Neural progenitor cell (in vitro differentiated cells): ENCODE results near the gene IL4I1. TPM values are rescaled to one million over a fixed set of nuclear protein-coding genes. Genes with fewer than 3 reads are reported as not detected.
A peak's percentile ranks its signal among the peaks of the same experiment; 100 is the strongest.
"Not testable (repeated sequence)": the region's sequence is repeated elsewhere in the genome, so short reads cannot be mapped to it uniquely, and the experiment has no call there.

Source experiments
- DNase-seq: peaks from one replicate; pipeline ENCODE4 v3.0.0-alpha.2; 2016; ENCODE audit warnings: low spot score
- H2AFZ ChIP-seq: fragments of 200-600 bp; sonication (generic); replicated peaks from 2 replicates; pipeline ENCODE4 v1.6.1; 2016; ENCODE audit warnings: antibody characterized with exemption
- H3F3A ChIP-seq: fragments of 200-600 bp; sonication (generic); 2 replicates; pipeline ENCODE4 v1.6.1; 2016; ENCODE audit warnings: antibody characterized with exemption, low read depth
- H3K27ac ChIP-seq: fragments of 200-600 bp; sonication (generic); 2 replicates; pipeline ENCODE4 v1.5.1; 2016; ENCODE audit warnings: mild to moderate bottlenecking
- H3K27me3 ChIP-seq: fragments of 200-600 bp; sonication (generic); 2 replicates; pipeline ENCODE4 v1.6.1; 2016; ENCODE audit warnings: mild to moderate bottlenecking, moderate library complexity
- H3K36me3 ChIP-seq: fragments of 200-600 bp; sonication (generic); 2 replicates; pipeline ENCODE4 v1.5.1; 2016
- H3K4me1 ChIP-seq: fragments of 200-600 bp; sonication (generic); 2 replicates; pipeline ENCODE4 v1.6.1; 2016; ENCODE audit warnings: mixed run types
- H3K4me2 ChIP-seq: fragments of 200-600 bp; sonication (generic); 2 replicates; pipeline ENCODE4 v1.6.1; 2016
- H3K4me3 ChIP-seq: fragments of 200-600 bp; sonication (generic); 2 replicates; pipeline ENCODE4 v1.5.1; 2016
- H3K79me2 ChIP-seq: fragments of 200-600 bp; sonication (generic); 2 replicates; pipeline ENCODE4 v1.6.1; 2016; ENCODE audit warnings: low read depth
- H3K9ac ChIP-seq: fragments of 200-600 bp; sonication (generic); 2 replicates; pipeline ENCODE4 v1.6.1; 2016
- H3K9me3 ChIP-seq: fragments of 200-600 bp; sonication (generic); 2 replicates; pipeline ENCODE4 v1.5.1; 2016; ENCODE audit warnings: low read depth
- H4K20me1 ChIP-seq: fragments of 200-600 bp; sonication (generic); 2 replicates; pipeline ENCODE4 v1.6.1; 2016; ENCODE audit warnings: low read depth
- H3K27ac Mint-ChIP-seq: 3 replicates; pipeline ENCODE4 v1.8.0; 2021; ENCODE audit warnings: mixed read lengths
- H3K27me3 Mint-ChIP-seq: 2 replicates; pipeline ENCODE4 v1.8.0; 2022; ENCODE audit warnings: low read depth, mild to moderate bottlenecking, inconsistent platforms, moderate library complexity, mixed read lengths; ENCODE audit not compliant: insufficient read depth
- H3K36me3 Mint-ChIP-seq: 3 replicates; pipeline ENCODE4 v1.8.0; 2021; ENCODE audit warnings: mixed read lengths
- H3K4me1 Mint-ChIP-seq: 3 replicates; pipeline ENCODE4 v1.8.0; 2021; ENCODE audit warnings: mixed read lengths
- H3K4me3 Mint-ChIP-seq: 3 replicates; pipeline ENCODE4 v1.8.0; 2021; ENCODE audit warnings: mild to moderate bottlenecking, moderate library complexity, mixed read lengths
- H3K9me3 Mint-ChIP-seq: 3 replicates; pipeline ENCODE4 v1.8.0; 2020; ENCODE audit warnings: mixed read lengths
- EZH2 ChIP-seq: fragments of 200-600 bp; sonication (generic); IDR thresholded peaks from 2 replicates; pipeline ENCODE4 v1.6.1; 2017; ENCODE audit warnings: antibody characterized with exemption, mild to moderate bottlenecking, moderate library complexity
- EZH2phosphoT487 ChIP-seq: fragments of 200-600 bp; sonication (generic); IDR thresholded peaks from 2 replicates; pipeline ENCODE4 v1.6.1; 2017; ENCODE audit warnings: antibody characterized with exemption
- total RNA-seq: library from RNA; depleted of rRNA; stranded (reverse); fragments of >200 nt; gene quantifications from 2 replicates; pipeline ENCODE4 v1.2.3, GENCODE V29; 2015; ENCODE audit warnings: low replicate concordance
- TF ChIP-seq, protein P1 (sequence below): fragments of 200-600 bp; sonication (generic); IDR thresholded peaks from 2 replicates; pipeline ENCODE4 v1.5.1; 2017; ENCODE audit warnings: antibody characterized with exemption, mild to moderate bottlenecking

IL4I1 gene
- total RNA-seq, 1 donor from 2014 or later: not detected

DNA sequence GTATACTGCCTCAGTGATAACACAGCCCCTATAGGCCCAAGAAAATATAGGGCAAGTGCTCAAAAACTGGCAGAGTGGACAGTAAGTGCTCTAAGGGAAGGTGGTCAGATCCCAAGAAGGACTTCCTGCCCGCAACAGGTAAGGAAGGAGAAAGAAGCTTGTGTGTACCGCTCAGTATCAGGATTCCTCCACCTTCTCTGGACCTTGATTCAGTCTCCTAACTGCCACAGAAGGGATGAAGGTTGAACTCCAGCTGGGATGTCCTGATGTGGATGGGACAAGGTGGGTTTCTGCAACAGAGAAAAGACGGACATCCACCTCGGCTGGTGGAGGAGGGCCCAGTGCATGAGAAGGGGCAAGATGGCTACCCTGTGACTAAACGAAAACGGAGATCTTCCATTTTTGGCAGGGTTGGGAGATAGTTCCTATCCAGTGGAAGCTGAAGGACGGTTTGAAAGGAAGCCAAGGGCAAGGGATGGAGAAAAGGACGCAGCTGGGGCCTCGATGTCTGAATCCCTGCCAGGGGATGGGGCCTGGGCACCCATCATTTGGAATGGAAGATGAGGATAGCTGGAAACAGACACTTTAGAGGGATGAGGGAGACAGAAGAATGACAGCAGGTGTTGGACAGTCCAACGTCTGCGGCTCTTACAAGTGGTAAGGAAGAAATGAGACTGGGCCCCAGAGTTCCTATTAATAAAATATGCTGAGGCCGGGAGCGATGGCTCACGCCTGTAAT lies 31.0 kb upstream of the IL4I1 start:
- H3K4me1 Mint-ChIP-seq: peaks cover 33% of the 10 kb centered on the region
- no peak overlapping the region for H3K9ac ChIP-seq
- peaks cover 14% of the 10 kb centered on the region for H3K36me3 Mint-ChIP-seq

DNA sequence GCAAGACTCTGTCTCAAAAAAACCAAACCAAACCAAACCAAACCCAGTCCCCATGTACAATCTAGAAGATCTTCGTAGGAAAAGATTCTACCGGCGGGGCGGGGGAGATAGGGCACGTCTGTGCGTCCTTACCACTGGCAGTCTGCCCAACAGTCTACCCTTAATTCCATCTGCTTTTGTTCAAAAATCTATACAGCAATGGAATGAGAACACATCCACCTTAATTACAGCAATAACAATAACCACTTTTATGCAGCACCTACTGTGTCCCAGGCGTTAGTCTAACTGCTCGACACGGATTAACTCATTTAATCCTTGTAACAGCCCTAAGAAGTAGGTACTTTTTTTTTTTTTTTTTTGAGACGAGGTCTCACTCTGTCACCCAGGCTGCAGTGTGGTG lies 29.8 kb upstream of the IL4I1 start:
- H3K27ac ChIP-seq: no peak overlapping the region
- no peak for TF ChIP-seq EZH2phosphoT487
- no peak for TF ChIP-seq EZH2
- TF ChIP-seq, protein P1, sequence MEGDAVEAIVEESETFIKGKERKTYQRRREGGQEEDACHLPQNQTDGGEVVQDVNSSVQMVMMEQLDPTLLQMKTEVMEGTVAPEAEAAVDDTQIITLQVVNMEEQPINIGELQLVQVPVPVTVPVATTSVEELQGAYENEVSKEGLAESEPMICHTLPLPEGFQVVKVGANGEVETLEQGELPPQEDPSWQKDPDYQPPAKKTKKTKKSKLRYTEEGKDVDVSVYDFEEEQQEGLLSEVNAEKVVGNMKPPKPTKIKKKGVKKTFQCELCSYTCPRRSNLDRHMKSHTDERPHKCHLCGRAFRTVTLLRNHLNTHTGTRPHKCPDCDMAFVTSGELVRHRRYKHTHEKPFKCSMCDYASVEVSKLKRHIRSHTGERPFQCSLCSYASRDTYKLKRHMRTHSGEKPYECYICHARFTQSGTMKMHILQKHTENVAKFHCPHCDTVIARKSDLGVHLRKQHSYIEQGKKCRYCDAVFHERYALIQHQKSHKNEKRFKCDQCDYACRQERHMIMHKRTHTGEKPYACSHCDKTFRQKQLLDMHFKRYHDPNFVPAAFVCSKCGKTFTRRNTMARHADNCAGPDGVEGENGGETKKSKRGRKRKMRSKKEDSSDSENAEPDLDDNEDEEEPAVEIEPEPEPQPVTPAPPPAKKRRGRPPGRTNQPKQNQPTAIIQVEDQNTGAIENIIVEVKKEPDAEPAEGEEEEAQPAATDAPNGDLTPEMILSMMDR: no peak
- no peak for DNase-seq
- Mint-ChIP-seq H3K4me1 (peaks cover 41% of the 10 kb centered on the region), H3K36me3 (peaks cover 17% of the 10 kb centered on the region), H3K9me3 (no peaks in the 10 kb centered on the region), H3K27me3 (peaks cover 18% of the 10 kb centered on the region), H3K4me3 (peak overlapping the region; percentile 55), H3K27ac (peak overlapping the region; percentile 37)
- no peak overlapping the region for H3K4me2 ChIP-seq
- no peaks in the 10 kb centered on the region for H3K27me3 ChIP-seq
- H3K4me3 ChIP-seq: no peak overlapping the region
- H4K20me1 ChIP-seq: peaks cover 61% of the 10 kb centered on the region
- peaks cover 27% of the 10 kb centered on the region for H3F3A ChIP-seq
- H3K36me3 ChIP-seq: no peaks in the 10 kb centered on the region
- H3K79me2 ChIP-seq: peaks cover 78% of the 10 kb centered on the region
- no peak overlapping the region for H2AFZ ChIP-seq
- no peaks in the 10 kb centered on the region for H3K9me3 ChIP-seq
- peaks cover 9% of the 10 kb centered on the region for H3K4me1 ChIP-seq
- H3K9ac ChIP-seq: no peak overlapping the region

More for the DNA sequence above, 31.0 kb upstream of the IL4I1 start:
- DNase-seq: no peak
- no peaks in the 10 kb centered on the region for H3K9me3 Mint-ChIP-seq
- Histone ChIP-seq H3F3A (peaks cover 27% of the 10 kb centered on the region), H3K27me3 (no peaks in the 10 kb centered on the region), H4K20me1 (peaks cover 49% of the 10 kb centered on the region), H3K36me3 (no peaks in the 10 kb centered on the region), H3K4me1 (peaks cover 9% of the 10 kb centered on the region), H3K27ac (no peak overlapping the region), H3K4me3 (peak overlapping the region; percentile 76), H2AFZ (no peak overlapping the region), H3K79me2 (peaks cover 66% of the 10 kb centered on the region), H3K4me2 (peak overlapping the region; percentile 94), H3K9me3 (no peaks in the 10 kb centered on the region)
- TF ChIP-seq, protein P1: no peak
- TF ChIP-seq EZH2phosphoT487 (no peak), EZH2 (no peak)
- peaks cover 15% of the 10 kb centered on the region for H3K27me3 Mint-ChIP-seq
- H3K27ac Mint-ChIP-seq: peak overlapping the region; percentile 9
- H3K4me3 Mint-ChIP-seq: peak overlapping the region; percentile 95

DNA sequence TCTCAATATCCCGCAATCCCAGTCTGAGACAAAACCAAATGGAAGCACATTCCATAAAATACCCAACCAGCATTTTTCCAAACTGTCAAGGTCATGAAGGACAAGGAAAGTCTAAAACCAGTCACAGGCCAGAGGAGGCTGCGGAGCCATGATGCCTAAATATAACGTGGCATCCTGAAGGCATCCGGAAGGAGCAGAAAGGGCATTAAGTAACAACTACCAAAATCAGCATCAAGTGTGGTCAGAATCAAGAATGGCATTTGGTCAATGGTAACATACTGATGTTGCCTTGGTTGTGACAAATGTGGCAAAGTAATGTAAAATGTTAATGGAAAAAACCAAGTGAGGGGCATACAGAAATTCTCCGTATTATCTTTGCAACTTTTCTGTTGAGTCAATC lies 28.8 kb upstream of the IL4I1 start:
- Histone ChIP-seq H2AFZ (no peak overlapping the region), H3K27me3 (no peaks in the 10 kb centered on the region), H3K9ac (no peak overlapping the region), H3K79me2 (peaks cover 88% of the 10 kb centered on the region), H4K20me1 (peaks cover 71% of the 10 kb centered on the region), H3K9me3 (no peaks in the 10 kb centered on the region), H3K4me2 (no peak overlapping the region), H3K27ac (no peak overlapping the region), H3F3A (peaks cover 19% of the 10 kb centered on the region), H3K4me3 (no peak overlapping the region), H3K36me3 (no peaks in the 10 kb centered on the region), H3K4me1 (peaks cover 9% of the 10 kb centered on the region)
- no peak for TF ChIP-seq EZH2phosphoT487
- no peak for TF ChIP-seq EZH2
- TF ChIP-seq, protein P1: no peak
- Mint-ChIP-seq H3K27ac (no peak overlapping the region), H3K4me3 (no peak overlapping the region), H3K36me3 (peaks cover 21% of the 10 kb centered on the region), H3K27me3 (peaks cover 18% of the 10 kb centered on the region), H3K4me1 (peaks cover 44% of the 10 kb centered on the region), H3K9me3 (no peaks in the 10 kb centered on the region)
- no peak for DNase-seq

DNA sequence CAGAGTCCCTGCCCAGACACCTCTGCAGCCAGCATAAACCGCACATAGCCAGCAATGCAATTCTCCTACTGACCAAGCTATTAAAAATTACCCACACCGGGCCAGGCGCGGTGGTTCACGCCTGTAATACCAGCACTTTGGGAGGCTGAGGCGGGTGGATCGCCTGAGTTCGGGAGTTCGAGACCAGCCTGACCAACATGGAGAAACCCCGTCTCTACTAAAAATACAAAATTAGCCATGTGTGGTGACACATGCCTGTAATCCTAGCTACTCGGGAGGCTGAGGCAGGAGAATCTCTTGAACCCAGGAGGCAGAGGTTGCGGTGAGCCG lies 28.2 kb upstream of the IL4I1 start:
- Histone ChIP-seq H4K20me1 (peaks cover 78% of the 10 kb centered on the region), H3F3A (peaks cover 15% of the 10 kb centered on the region), H3K79me2 (peaks cover 94% of the 10 kb centered on the region)
- Mint-ChIP-seq H3K4me1 (peaks cover 39% of the 10 kb centered on the region), H3K36me3 (peaks cover 24% of the 10 kb centered on the region), H3K27me3 (peaks cover 18% of the 10 kb centered on the region)
- H3K4me2 ChIP-seq, H3K9me3 Mint-ChIP-seq, H3K4me3 ChIP-seq, H2AFZ ChIP-seq, H3K27ac ChIP-seq, H3K4me1 ChIP-seq, H3K27me3 ChIP-seq, DNase-seq, H3K36me3 ChIP-seq, H3K9me3 ChIP-seq, H3K27ac Mint-ChIP-seq, H3K9ac ChIP-seq, H3K4me3 Mint-ChIP-seq: not testable (repeated sequence)
